ENCODE data around the gene AFG1L. TPM values are rescaled to one million over a fixed set of nuclear protein-coding genes. Genes with fewer than 3 reads are reported as not detected.

AFG1L gene
- total and polyA plus RNA-seq, 4 donors = 2.7 to 2.8 (median 2.7) TPM

DNA sequence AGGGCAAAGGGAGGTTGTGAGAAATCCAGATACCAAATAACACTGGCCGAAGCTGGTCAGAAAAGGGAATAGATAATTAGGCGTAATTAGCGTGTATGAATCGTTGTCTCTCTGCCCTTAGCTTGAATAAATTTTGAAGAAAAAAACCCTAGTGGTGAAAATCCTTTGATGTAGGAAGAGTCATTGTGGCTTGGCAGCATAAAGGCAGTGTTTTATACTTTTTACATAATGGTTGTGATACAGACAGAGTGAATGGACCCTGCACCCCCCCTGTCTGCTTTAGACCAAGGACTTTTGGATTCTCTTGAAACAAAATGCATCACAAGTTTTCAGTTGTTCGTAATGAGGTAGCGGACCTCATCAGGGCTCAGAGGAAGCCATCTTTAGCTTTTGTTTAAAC, 126.5 kb downstream of the AFG1L start (continued):
- TF ChIP-seq, protein P1, sequence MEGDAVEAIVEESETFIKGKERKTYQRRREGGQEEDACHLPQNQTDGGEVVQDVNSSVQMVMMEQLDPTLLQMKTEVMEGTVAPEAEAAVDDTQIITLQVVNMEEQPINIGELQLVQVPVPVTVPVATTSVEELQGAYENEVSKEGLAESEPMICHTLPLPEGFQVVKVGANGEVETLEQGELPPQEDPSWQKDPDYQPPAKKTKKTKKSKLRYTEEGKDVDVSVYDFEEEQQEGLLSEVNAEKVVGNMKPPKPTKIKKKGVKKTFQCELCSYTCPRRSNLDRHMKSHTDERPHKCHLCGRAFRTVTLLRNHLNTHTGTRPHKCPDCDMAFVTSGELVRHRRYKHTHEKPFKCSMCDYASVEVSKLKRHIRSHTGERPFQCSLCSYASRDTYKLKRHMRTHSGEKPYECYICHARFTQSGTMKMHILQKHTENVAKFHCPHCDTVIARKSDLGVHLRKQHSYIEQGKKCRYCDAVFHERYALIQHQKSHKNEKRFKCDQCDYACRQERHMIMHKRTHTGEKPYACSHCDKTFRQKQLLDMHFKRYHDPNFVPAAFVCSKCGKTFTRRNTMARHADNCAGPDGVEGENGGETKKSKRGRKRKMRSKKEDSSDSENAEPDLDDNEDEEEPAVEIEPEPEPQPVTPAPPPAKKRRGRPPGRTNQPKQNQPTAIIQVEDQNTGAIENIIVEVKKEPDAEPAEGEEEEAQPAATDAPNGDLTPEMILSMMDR (IDR thresholded peaks at IDR 0.05; ENCODE audit: low read depth, low read length, missing input control) = no peak
- no peak for TF ChIP-seq MAX (IDR thresholded peaks at IDR 0.05)

DNA sequence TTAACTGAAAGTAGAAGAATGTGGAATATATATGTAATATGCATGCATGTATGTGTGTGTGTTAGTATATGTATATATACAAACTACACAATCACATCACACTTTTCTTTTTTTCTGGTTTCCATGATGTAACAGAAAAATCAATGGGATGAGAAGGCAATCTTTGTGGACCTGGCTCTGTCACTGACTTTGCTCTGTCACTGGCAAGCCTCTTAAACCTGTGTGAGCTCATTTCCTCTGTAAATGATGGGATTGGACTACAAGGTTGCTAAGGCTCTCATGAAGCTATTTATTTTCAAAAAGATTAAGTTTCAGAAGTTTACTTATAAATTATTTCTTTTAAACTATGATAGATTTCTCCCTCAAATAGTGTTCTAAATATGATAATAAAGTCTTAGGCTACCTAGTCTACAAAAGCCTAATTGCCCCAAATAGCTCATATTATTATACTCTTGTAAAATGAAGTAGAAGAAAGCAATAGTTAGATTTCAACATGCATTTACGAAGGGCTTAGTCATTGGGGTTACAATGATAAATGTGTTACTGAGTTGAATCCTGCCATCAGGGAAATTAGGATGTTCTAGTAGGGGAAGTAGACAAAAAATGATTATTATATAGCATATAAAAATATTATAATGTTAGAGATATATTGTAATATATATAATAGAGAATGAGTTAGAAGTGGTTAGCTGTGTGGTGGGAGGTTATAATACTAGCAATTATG, 129.3 kb downstream of the AFG1L start:
- Histone ChIP-seq H3K4me3 (ENCODE audit: low read depth in 1 of 3, low read length in 3 of 3) (no peak overlapping the region), H3K4me1 (ENCODE audit: control insufficient read depth in 4 of 4, insufficient read depth in 4 of 4, low read length in 3 of 4) (peaks cover 0 to 4% (median 0%) of the 10 kb centered on the region in 4 donors), H3K27ac (ENCODE audit: low read depth in 1 of 2, low read length in 2 of 2) (no peak overlapping the region), H3K9ac (ENCODE audit: low read depth in 1 of 2, low read length in 2 of 2) (no peak overlapping the region), H3K27me3 (ENCODE audit: control insufficient read depth in 4 of 4, insufficient read depth in 4 of 4, low read length in 3 of 4) (no peaks in the 10 kb centered on the region), H3K36me3 (ENCODE audit: control insufficient read depth in 4 of 4, insufficient read depth in 3 of 4, low read depth in 1 of 4, low read length in 3 of 4) (no peaks in the 10 kb centered on the region), H3K9me3 (ENCODE audit: control insufficient read depth in 4 of 4, low read length in 3 of 4) (no peaks in the 10 kb centered on the region)
- TF ChIP-seq GABPA (IDR thresholded peaks at IDR 0.05 in 1 of 2, conservative IDR thresholded peaks at IDR 0.05 in 1 of 2) (peak in 1 of 2 donors; percentile 17), RAD21 (IDR thresholded peaks at IDR 0.05) (no peak)
- DNase-seq (ENCODE audit: low spot score) = no peak
- WGBS = 89% methylated on average over 1 of the region's 1 CpG

DNA sequence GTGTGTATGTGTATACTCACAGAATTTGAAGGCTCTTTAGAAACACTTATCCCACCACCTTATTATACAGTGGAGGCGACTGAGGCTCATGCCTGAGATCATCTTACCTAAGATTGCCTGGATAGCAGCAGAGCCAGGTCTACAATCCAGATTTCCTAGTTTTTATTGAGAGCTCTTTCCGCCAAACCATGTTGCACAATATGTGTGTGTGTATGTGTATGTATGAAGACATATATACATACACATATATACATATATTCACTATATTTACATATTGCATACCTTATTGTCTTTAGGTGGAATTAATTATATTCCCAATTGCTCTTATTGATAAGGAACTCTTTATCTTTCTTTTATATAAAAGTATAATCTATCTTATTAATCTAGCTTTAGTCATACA, 130.6 kb downstream of the AFG1L start:
- Histone ChIP-seq H3K9me3 (ENCODE audit: control insufficient read depth in 4 of 4, low read length in 3 of 4) (no peaks in the 10 kb centered on the region), H3K9ac (ENCODE audit: low read depth in 1 of 2, low read length in 2 of 2) (no peak overlapping the region), H3K4me3 (ENCODE audit: low read depth in 1 of 3, low read length in 3 of 3) (no peak overlapping the region), H3K4me1 (ENCODE audit: control insufficient read depth in 4 of 4, insufficient read depth in 4 of 4, low read length in 3 of 4) (no peaks in the 10 kb centered on the region), H3K27ac (ENCODE audit: low read depth in 1 of 2, low read length in 2 of 2) (no peak overlapping the region), H3K36me3 (ENCODE audit: control insufficient read depth in 4 of 4, insufficient read depth in 3 of 4, low read depth in 1 of 4, low read length in 3 of 4) (no peaks in the 10 kb centered on the region), H3K27me3 (ENCODE audit: control insufficient read depth in 4 of 4, insufficient read depth in 4 of 4, low read length in 3 of 4) (no peaks in the 10 kb centered on the region)
- WGBS = 96% methylated on average over 2 of the region's 2 CpGs
- TF ChIP-seq, protein P1 (IDR thresholded peaks at IDR 0.05; ENCODE audit: low read depth, low read length, missing input control) = no peak
- TF ChIP-seq, protein P2, sequence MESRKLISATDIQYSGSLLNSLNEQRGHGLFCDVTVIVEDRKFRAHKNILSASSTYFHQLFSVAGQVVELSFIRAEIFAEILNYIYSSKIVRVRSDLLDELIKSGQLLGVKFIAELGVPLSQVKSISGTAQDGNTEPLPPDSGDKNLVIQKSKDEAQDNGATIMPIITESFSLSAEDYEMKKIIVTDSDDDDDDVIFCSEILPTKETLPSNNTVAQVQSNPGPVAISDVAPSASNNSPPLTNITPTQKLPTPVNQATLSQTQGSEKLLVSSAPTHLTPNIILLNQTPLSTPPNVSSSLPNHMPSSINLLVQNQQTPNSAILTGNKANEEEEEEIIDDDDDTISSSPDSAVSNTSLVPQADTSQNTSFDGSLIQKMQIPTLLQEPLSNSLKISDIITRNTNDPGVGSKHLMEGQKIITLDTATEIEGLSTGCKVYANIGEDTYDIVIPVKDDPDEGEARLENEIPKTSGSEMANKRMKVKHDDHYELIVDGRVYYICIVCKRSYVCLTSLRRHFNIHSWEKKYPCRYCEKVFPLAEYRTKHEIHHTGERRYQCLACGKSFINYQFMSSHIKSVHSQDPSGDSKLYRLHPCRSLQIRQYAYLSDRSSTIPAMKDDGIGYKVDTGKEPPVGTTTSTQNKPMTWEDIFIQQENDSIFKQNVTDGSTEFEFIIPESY (IDR thresholded peaks at IDR 0.05) = no peak
- no peak for TF ChIP-seq RXRA (IDR thresholded peaks at IDR 0.05)
- TF ChIP-seq, protein P3, sequence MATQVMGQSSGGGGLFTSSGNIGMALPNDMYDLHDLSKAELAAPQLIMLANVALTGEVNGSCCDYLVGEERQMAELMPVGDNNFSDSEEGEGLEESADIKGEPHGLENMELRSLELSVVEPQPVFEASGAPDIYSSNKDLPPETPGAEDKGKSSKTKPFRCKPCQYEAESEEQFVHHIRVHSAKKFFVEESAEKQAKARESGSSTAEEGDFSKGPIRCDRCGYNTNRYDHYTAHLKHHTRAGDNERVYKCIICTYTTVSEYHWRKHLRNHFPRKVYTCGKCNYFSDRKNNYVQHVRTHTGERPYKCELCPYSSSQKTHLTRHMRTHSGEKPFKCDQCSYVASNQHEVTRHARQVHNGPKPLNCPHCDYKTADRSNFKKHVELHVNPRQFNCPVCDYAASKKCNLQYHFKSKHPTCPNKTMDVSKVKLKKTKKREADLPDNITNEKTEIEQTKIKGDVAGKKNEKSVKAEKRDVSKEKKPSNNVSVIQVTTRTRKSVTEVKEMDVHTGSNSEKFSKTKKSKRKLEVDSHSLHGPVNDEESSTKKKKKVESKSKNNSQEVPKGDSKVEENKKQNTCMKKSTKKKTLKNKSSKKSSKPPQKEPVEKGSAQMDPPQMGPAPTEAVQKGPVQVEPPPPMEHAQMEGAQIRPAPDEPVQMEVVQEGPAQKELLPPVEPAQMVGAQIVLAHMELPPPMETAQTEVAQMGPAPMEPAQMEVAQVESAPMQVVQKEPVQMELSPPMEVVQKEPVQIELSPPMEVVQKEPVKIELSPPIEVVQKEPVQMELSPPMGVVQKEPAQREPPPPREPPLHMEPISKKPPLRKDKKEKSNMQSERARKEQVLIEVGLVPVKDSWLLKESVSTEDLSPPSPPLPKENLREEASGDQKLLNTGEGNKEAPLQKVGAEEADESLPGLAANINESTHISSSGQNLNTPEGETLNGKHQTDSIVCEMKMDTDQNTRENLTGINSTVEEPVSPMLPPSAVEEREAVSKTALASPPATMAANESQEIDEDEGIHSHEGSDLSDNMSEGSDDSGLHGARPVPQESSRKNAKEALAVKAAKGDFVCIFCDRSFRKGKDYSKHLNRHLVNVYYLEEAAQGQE (IDR thresholded peaks at IDR 0.05) = no peak
- TF ChIP-seq NR2F2 (IDR thresholded peaks at IDR 0.05) = no peak
- TF ChIP-seq JUND (IDR thresholded peaks at IDR 0.05) = no peak
- no peak for TF ChIP-seq GABPA (IDR thresholded peaks at IDR 0.05 in 1 of 2, conservative IDR thresholded peaks at IDR 0.05 in 1 of 2)
- no peak for TF ChIP-seq EGR1 (IDR thresholded peaks at IDR 0.05; ENCODE audit: low read depth in 2 of 2)
- TF ChIP-seq YY1 (IDR thresholded peaks at IDR 0.05) = no peak
- no peak for TF ChIP-seq FOXA1 (IDR thresholded peaks at IDR 0.05)
- no peak for TF ChIP-seq TAF1 (conservative IDR thresholded peaks at IDR 0.05)
- TF ChIP-seq, protein P4, sequence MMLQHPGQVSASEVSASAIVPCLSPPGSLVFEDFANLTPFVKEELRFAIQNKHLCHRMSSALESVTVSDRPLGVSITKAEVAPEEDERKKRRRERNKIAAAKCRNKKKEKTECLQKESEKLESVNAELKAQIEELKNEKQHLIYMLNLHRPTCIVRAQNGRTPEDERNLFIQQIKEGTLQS (IDR thresholded peaks at IDR 0.05) = no peak
- no peak for TF ChIP-seq SP1 (IDR thresholded peaks at IDR 0.05)
- no peak for TF ChIP-seq HNF4A (conservative IDR thresholded peaks at IDR 0.05)
- TF ChIP-seq FOXA2 (IDR thresholded peaks at IDR 0.05) = no peak
- TF ChIP-seq MAX (IDR thresholded peaks at IDR 0.05) = no peak
- TF ChIP-seq HNF4G (IDR thresholded peaks at IDR 0.05) = no peak
- no peak for DNase-seq (ENCODE audit: low spot score)

Data from liver (tissue), 9 donors.